H54 (cell line): ENCODE measurements around the gene TMEM201.

Experiments used
- DNase-seq: peaks from one replicate; pipeline ENCODE4 v3.0.0; 2011; ENCODE audit warnings: low spot score, mixed read lengths; ENCODE audit not compliant: insufficient read length
- FAIRE-seq: peaks from 3 replicates; lab custom pipeline; 2011; peaks lifted over from hg19 to GRCh38; lab: Jason Lieb, UNC
- POLR2A ChIP-seq: IDR thresholded peaks from 2 replicates; pipeline ENCODE4 v1.6.1; 2011; ENCODE audit warnings: low read depth, mild to moderate bottlenecking, low read length

Gene TMEM201

GRCh38 chr1:9600861-9601834 is 12.4 kb downstream of the TMEM201 start:
- FAIRE-seq (no peak), DNase-seq (no peak)
- no peak for TF ChIP-seq POLR2A

DNA sequence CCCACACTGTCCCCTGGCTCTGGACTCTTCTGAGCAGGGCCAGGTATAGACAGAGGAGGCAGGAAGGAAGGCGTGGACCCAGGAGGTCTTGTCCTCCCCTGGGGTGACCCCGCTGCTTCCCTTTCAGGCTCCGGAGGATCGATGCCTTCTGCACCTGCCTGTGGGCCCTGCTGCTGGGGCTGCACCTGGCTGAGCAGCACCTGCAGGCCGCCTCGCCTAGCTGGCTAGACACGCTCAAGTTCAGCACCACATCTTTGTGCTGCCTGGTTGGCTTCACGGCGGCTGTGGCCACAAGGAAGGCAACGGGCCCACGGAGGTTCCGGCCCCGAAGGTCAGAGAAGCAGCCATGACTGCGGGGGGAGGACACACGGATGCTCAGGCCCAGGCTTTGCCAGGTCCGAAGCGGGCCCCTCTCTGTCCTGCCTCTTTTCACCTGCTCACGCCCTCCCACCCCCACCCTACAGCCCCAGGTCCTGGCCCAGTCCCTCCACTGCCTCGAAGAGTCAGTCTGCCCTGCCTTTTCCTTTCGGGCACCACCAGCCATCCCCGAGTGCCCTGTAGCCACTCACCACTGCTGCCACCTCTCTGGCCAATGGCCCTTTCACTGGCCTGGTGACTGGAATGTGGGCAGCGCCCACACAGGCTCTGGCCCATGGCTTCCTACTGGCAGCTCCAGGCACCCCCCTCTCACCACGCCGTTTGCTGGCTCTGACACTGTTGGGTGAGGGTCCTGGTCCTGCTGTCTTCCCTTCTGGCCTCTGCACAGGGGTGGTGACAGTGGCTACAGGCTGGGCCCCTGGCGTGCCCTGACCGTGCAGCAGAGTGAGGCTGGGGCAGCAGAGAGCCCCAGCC is 13.5 kb downstream of the TMEM201 start:
- FAIRE-seq (no peak), DNase-seq (no peak)

DNA sequence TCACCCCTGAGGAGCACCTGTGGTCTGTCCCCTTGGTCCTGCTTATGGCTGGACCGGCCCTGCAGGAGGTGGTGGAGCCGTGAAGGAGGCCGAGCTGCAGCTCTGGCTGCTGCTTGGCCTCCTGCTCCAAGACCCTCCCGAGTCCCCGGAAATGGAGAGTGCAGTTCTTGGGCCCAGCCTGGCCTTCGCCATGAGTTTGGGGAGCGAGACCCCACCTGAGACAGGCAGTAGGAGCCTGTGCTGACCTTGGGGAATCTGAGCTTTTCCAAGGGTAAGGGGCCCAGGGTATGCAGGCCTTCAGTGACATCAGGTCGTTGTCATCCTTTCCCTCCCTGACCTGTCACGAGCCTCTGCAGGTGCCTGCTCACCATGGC is 14.1 kb downstream of the TMEM201 start:
- FAIRE-seq (no peak), DNase-seq (no peak)
- no peak for TF ChIP-seq POLR2A

More for the DNA sequence above, 13.5 kb downstream of the TMEM201 start:
- no peak for TF ChIP-seq POLR2A

DNA sequence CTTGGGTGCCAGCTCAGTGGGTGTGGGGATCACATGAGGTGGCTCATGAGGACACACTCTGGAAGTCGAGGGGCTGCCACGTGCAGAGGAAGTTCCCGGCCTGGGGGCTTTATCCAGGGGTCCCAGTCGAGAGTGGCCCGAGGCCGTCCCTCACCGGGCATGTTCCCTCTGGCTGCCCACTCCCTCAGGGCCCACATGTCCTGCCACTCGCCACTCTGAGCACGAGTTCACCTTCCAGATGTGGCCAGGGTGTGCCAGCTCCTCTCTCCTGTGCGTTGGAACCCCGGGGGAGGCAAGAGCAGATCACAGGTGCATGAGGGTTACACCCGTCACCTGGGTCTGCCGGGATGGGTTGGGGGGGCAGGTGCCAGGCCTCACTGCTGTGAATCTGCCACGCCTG is 14.6 kb downstream of the TMEM201 start:
- no peak for DNase-seq
- FAIRE-seq = no peak
- TF ChIP-seq POLR2A = no peak

DNA sequence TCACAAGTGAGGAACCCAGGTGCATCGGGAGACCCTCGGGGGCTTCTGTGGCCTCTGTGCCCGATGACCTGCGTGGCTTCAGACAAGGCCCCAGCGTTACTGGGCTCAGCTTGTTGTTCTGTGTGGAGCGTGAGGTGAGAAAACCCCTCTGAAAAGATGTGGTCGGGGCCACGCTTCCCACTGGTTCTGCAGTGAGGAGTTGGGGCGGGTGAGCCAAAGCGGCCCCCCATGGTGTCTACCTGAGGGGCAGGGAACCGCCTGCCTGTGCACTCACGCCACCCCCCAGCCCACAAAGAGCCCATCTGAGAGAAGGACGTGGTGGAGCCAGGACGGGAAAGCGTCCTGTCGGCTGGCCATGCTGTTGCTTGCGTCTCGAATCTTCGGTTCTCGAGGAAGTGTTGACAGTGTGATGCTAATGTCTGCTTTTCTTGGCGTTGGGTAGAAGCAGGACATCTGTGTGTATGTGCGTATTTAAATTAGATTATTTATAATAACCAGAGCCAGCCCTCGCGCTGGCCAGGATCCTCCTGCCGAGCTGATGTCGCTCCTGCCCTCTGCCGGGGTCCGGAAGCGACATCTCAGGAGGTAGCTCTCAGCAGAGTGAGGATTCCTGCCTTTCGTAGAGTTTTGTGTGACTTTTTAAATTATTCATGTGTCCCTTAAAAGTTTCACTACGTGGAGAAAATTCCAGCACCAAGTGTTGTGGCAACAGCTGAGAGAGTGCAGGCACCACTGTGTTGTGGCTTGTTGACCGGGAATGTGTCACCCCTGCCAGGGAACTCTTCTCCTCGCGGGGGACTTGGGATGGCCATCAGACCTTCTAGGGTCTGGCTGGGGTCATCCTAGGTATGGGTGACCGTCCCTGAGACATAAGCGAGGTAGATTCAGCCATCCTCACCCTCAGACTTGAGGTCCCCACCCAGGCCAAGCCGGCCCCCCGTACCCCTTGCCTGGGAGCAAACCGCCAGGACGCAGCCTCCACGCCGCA is 15.3 kb downstream of the TMEM201 start:
- TF ChIP-seq POLR2A = no peak
- no peak for FAIRE-seq
- no peak for DNase-seq

- DNase-seq (no peak), FAIRE-seq (no peak)
- no peak for TF ChIP-seq POLR2A
These were observed 16.1 kb downstream of the TMEM201 start for GRCh38 chr1:9604836-9605235.

- FAIRE-seq (no peak), DNase-seq (no peak)
- TF ChIP-seq POLR2A = no peak
These were observed 17.3 kb downstream of the TMEM201 start for GRCh38 chr1:9605946-9606455.

- DNase-seq = no peak
- no peak for TF ChIP-seq POLR2A
These were observed 17.7 kb downstream of the TMEM201 start for GRCh38 chr1:9606458-9606857.

DNA sequence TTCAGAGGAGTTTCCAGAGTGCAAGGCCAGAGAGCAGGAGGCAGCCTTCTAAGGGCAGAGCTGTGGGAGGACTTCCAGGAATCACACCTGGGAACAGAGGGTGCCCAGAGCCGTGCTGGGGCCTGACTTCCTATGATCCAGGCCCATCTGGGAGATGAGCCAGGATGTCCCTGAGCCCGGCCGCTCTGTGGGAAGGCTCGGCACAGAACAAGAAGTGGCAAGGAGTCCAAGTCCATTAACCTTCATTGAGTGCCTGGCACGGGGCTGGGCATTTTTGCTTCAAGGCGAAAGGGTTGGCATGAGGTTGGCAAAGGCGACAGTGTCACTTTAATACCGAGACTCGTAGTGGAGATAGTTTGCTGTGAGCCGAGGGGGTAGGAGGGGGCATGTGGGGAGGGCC is 18.2 kb downstream of the TMEM201 start:
- TF ChIP-seq POLR2A = no peak
- DNase-seq (no peak), FAIRE-seq (no peak)

More at GRCh38 chr1:9606458-9606857, 17.7 kb downstream of the TMEM201 start:
- no peak for FAIRE-seq

GRCh38 chr1:9607352-9607751 is 18.6 kb downstream of the TMEM201 start:
- no peak for TF ChIP-seq POLR2A
- FAIRE-seq (no peak), DNase-seq (no peak)

- FAIRE-seq = no peak
- TF ChIP-seq POLR2A = no peak
These were observed 21.3 kb downstream of the TMEM201 start for GRCh38 chr1:9609998-9610397.

DNA sequence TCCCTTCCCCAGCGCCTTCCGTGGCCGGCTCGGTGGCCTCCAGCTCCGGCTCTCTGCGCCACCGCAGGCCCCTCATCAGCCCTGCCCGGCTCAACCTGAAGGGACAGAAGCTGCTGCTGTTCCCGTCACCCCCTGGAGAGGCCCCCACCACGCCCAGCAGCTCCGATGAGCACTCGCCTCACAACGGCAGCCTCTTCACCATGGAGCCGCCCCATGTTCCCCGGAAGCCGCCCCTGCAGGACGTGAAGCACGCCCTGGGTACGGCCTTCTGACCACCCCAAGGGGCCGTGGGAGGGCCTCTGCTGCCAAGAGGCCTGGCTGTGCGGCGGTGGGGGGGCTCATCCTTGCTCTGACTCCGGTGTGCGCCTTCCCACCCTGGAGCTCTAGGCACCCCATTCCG is 21.8 kb downstream of the TMEM201 start:
- DNase-seq = no peak
- FAIRE-seq = no peak
- no peak for TF ChIP-seq POLR2A

More at GRCh38 chr1:9609998-9610397, 21.3 kb downstream of the TMEM201 start:
- no peak for DNase-seq

- FAIRE-seq = no peak
- no peak for TF ChIP-seq POLR2A
These were observed 23.0 kb downstream of the TMEM201 start for GRCh38 chr1:9611716-9612115.

More at GRCh38 chr1:9611716-9612115, 23.0 kb downstream of the TMEM201 start:
- DNase-seq = no peak
